GM19239 (cell line): Measurements from ENCODE around the gene PIM3.
"Not testable (repeated sequence)": the region's sequence is repeated elsewhere in the genome, so short reads cannot be mapped to it uniquely, and the experiment has no call there.

Experiments
- DNase-seq: peaks from one replicate; pipeline ENCODE4 v3.0.0; 2011; ENCODE audit warnings: low spot score; ENCODE audit not compliant: insufficient read length
- FAIRE-seq: peaks from 2 replicates; lab custom pipeline; 2011; peaks lifted over from hg19 to GRCh38; lab: Jason Lieb, UNC

Gene PIM3

GRCh38 chr22:49976439-49977175 is 16.0 kb downstream of the PIM3 start:
- DNase-seq (no peak), FAIRE-seq (peak; percentile 80)

- no peak for DNase-seq
- FAIRE-seq = no peak
These were observed 17.0 kb downstream of the PIM3 start for GRCh38 chr22:49977578-49977977.

- FAIRE-seq (peak; percentile 84), DNase-seq (no peak)
These were observed 19.2 kb downstream of the PIM3 start for GRCh38 chr22:49979587-49980264.

- not testable (repeated sequence) for FAIRE-seq, DNase-seq
These were observed 21.2 kb downstream of the PIM3 start for GRCh38 chr22:49981799-49982198.

- DNase-seq = no peak
- FAIRE-seq = no peak
These were observed 22.8 kb downstream of the PIM3 start for GRCh38 chr22:49983148-49984042.

- FAIRE-seq = no peak
- no peak for DNase-seq
These were observed 25.8 kb downstream of the PIM3 start for GRCh38 chr22:49986325-49986724.

GRCh38 chr22:49989826-49990225 is 29.3 kb downstream of the PIM3 start:
- not testable (repeated sequence) for DNase-seq, FAIRE-seq

- no peak for DNase-seq
- no peak for FAIRE-seq
These were observed 30.6 kb downstream of the PIM3 start for GRCh38 chr22:49991167-49991566.

GRCh38 chr22:49991907-49992533 is 31.4 kb downstream of the PIM3 start:
- FAIRE-seq (no peak), DNase-seq (no peak)

- FAIRE-seq (peak; percentile 62), DNase-seq (peak; percentile 86)
These were observed 32.5 kb downstream of the PIM3 start for GRCh38 chr22:49992921-49993648.

- no peak for DNase-seq
- no peak for FAIRE-seq
These were observed 33.2 kb downstream of the PIM3 start for GRCh38 chr22:49993649-49994360.

- DNase-seq (peak; percentile 4), FAIRE-seq (no peak)
These were observed 33.9 kb downstream of the PIM3 start for GRCh38 chr22:49994361-49995040.

- no peak for FAIRE-seq
- DNase-seq = no peak
These were observed 34.4 kb downstream of the PIM3 start for GRCh38 chr22:49995041-49995360.

- FAIRE-seq = no peak
These were observed 35.0 kb downstream of the PIM3 start for GRCh38 chr22:49995361-49996118.

GRCh38 chr22:49996119-49996517 is 35.5 kb downstream of the PIM3 start:
- DNase-seq (no peak), FAIRE-seq (no peak)

More at GRCh38 chr22:49995361-49996118, 35.0 kb downstream of the PIM3 start:
- no peak for DNase-seq

GRCh38 chr22:49996518-49997250 is 36.1 kb downstream of the PIM3 start:
- FAIRE-seq (no peak), DNase-seq (no peak)

GRCh38 chr22:49997251-49997599 is 36.7 kb downstream of the PIM3 start:
- DNase-seq = no peak
- no peak for FAIRE-seq
